ENCODE results near the gene EME1.

GRCh38 chr17:50422738-50423137 lies 49.7 kb downstream of the EME1 start:
- no peak for TF ChIP-seq CTCF (IDR thresholded peaks at IDR 0.05)
- no peak for TF ChIP-seq POLR2A (IDR thresholded peaks at IDR 0.05)

Measured in uterus (tissue), 2 donors.